Fibroblast of villous mesenchyme (primary cell): Measurements from ENCODE around the gene SH3RF3. TPM values are rescaled to one million over a fixed set of nuclear protein-coding genes. Genes with fewer than 3 reads are reported as not detected.
A peak's percentile ranks its signal among the peaks of the same experiment; 100 is the strongest.

Experiments
- DNase-seq: peaks from one replicate; pipeline ENCODE4 v3.0.0-alpha.2; 2010; ENCODE audit warnings: low read depth
- H3K4me3 ChIP-seq: 2 replicates; pipeline ENCODE4 v1.5.1; 2011; ENCODE audit warnings: low read depth, mild to moderate bottlenecking, low read length
- CTCF ChIP-seq: IDR thresholded peaks from 2 replicates; pipeline ENCODE4 v1.5.1; 2012; ENCODE audit warnings: low read depth, mild to moderate bottlenecking, low read length; ENCODE audit not compliant: insufficient read depth
- total RNA-seq: library from RNA; depleted of rRNA; stranded (reverse); fragments of >200 nt; gene quantifications from 2 replicates; pipeline ENCODE4 v1.2.3, GENCODE V29; 2012

The SH3RF3 gene
- total RNA-seq, 1 donor = 13.4 TPM

- TF ChIP-seq CTCF = no peak
- no peak overlapping the region for H3K4me3 ChIP-seq
- no peak for DNase-seq
Measured at GRCh38 chr2:109479804-109480203, 350.8 kb downstream of the SH3RF3 start.

GRCh38 chr2:109480486-109481195 lies 351.6 kb downstream of the SH3RF3 start:
- TF ChIP-seq CTCF = no peak
- H3K4me3 ChIP-seq = no peak overlapping the region
- no peak for DNase-seq

GRCh38 chr2:109481196-109481555 lies 352.2 kb downstream of the SH3RF3 start:
- no peak for TF ChIP-seq CTCF
- no peak for DNase-seq
- no peak overlapping the region for H3K4me3 ChIP-seq

- TF ChIP-seq CTCF = no peak
- no peak overlapping the region for H3K4me3 ChIP-seq
- DNase-seq = no peak
Measured at GRCh38 chr2:109481599-109481998, 352.6 kb downstream of the SH3RF3 start.

- no peak for TF ChIP-seq CTCF
- no peak for DNase-seq
Measured at GRCh38 chr2:109482361-109482861, 353.4 kb downstream of the SH3RF3 start.

GRCh38 chr2:109486711-109487535 lies 357.9 kb downstream of the SH3RF3 start:
- DNase-seq = peak; percentile 67
- no peak overlapping the region for H3K4me3 ChIP-seq
- no peak for TF ChIP-seq CTCF

More at GRCh38 chr2:109482361-109482861, 353.4 kb downstream of the SH3RF3 start:
- H3K4me3 ChIP-seq = no peak overlapping the region
